HG03520 (cell line): Measurements from ENCODE around the gene THAP4.
A peak's percentile ranks its signal among the peaks of the same experiment; 100 is the strongest.

ENCODE experiments used
- ATAC-seq: cut with Tn5 transposase; IDR thresholded peaks from one replicate; pipeline ENCODE4 v1.9.1; 2021; ENCODE audit warnings: mild to moderate bottlenecking, moderate library complexity; ENCODE audit not compliant: unreplicated experiment

THAP4 gene

GRCh38 chr2:241639385-241639784 is 2.4 kb upstream of the THAP4 start:
- ATAC-seq, result no peak

GRCh38 chr2:241638940-241639339 is 2.0 kb upstream of the THAP4 start:
- ATAC-seq, result no peak

- ATAC-seq, result peak; percentile 8
Observed at GRCh38 chr2:241637795-241638660, 1.1 kb upstream of the THAP4 start.

GRCh38 chr2:241636182-241637017 is 558 bp downstream of the THAP4 start:
- peak; percentile 31 for ATAC-seq

- no peak for ATAC-seq
Observed at GRCh38 chr2:241635756-241636155, 1.2 kb downstream of the THAP4 start.

GRCh38 chr2:241633561-241633960 is 3.4 kb downstream of the THAP4 start:
- no peak for ATAC-seq

GRCh38 chr2:241632478-241633325 is 4.3 kb downstream of the THAP4 start:
- no peak for ATAC-seq

- no peak for ATAC-seq
Observed at GRCh38 chr2:241629762-241630435, 7.1 kb downstream of the THAP4 start.

GRCh38 chr2:241627675-241628074 is 9.3 kb downstream of the THAP4 start:
- no peak for ATAC-seq

- ATAC-seq, result no peak
Observed at GRCh38 chr2:241620419-241620769, 16.6 kb downstream of the THAP4 start.

GRCh38 chr2:241619597-241620418 is 17.1 kb downstream of the THAP4 start:
- no peak for ATAC-seq

GRCh38 chr2:241618829-241619228 is 18.1 kb downstream of the THAP4 start:
- ATAC-seq, result no peak

- no peak for ATAC-seq
Observed at GRCh38 chr2:241618296-241618805, 18.6 kb downstream of the THAP4 start.

GRCh38 chr2:241617431-241618154 is 19.4 kb downstream of the THAP4 start:
- peak; percentile 45 for ATAC-seq

- ATAC-seq, result no peak
Observed at GRCh38 chr2:241616168-241617125, 20.5 kb downstream of the THAP4 start.

GRCh38 chr2:241615522-241616052 is 21.4 kb downstream of the THAP4 start:
- no peak for ATAC-seq

- no peak for ATAC-seq
Observed at GRCh38 chr2:241615041-241615440, 21.9 kb downstream of the THAP4 start.
